Natural killer cell treated with Interleukin-12 subunit alpha and Interleukin-12 subunit beta and Interleukin-15 and Interleukin-18, amount 100 ng/mL, for 72 hours (primary cell): Measurements from ENCODE around the gene PTPN22. TPM values are rescaled to one million over a fixed set of nuclear protein-coding genes. Genes with fewer than 3 reads are reported as not detected.
A peak's percentile ranks its signal among the peaks of the same experiment; 100 is the strongest.

Experiments
- ATAC-seq, 2 donors: fragments of 150-1000 bp; cut with Tn5 transposase in 1 of 2; sonication (Bioruptor Pico), chemical (Tn5 transposase) in 1 of 2; 2 replicates each; pipeline ENCODE4 v1.10.0; 2021
- DNase-seq: peaks from one replicate; pipeline ENCODE4 v3.0.0; 2022; ENCODE audit warnings: low spot score
- H3K27ac Mint-ChIP-seq, 2 donors: 1 replicate in 1 of 2; 2 replicates in 1 of 2; pipeline ENCODE4 v1.8.0; 2022; ENCODE audit warnings: mixed read lengths in 2 of 2, mild to moderate bottlenecking in 1 of 2, moderate library complexity in 1 of 2
- H3K27me3 Mint-ChIP-seq, 2 donors: 1 replicate in 1 of 2; 2 replicates in 1 of 2; pipeline ENCODE4 v1.8.0; 2022; ENCODE audit warnings: mixed read lengths in 2 of 2
- H3K36me3 Mint-ChIP-seq: one replicate; pipeline ENCODE4 v1.8.0; 2022; ENCODE audit warnings: mixed read lengths
- H3K4me1 Mint-ChIP-seq, 2 donors: 1 replicate in 1 of 2; 2 replicates in 1 of 2; pipeline ENCODE4 v1.8.0; 2022; ENCODE audit warnings: low read depth in 2 of 2, mixed read lengths in 2 of 2, mild to moderate bottlenecking in 1 of 2
- H3K4me3 Mint-ChIP-seq: one replicate; pipeline ENCODE4 v1.8.0; 2022; ENCODE audit warnings: mixed read lengths
- H3K9me3 Mint-ChIP-seq: 2 replicates; pipeline ENCODE4 v1.8.0; 2022; ENCODE audit warnings: mixed read lengths
- total RNA-seq, 2 donors: library from RNA; stranded (reverse); gene quantifications; one replicate each; pipeline ENCODE4 v1.2.3, GENCODE V29; 2022

The PTPN22 gene
- total RNA-seq, 2 donors from 2014 or later: 24.6 to 26.0 TPM

GRCh38 chr1:113874012-113874879 is 2.7 kb upstream of the PTPN22 start:
- Mint-ChIP-seq H3K27ac (peak overlapping the region; percentile 84 to 89), H3K36me3 (no peaks in the 10 kb centered on the region), H3K4me1 (peaks cover 63 to 84% of the 10 kb centered on the region in 2 donors), H3K4me3 (peak overlapping the region; percentile 78), H3K27me3 (no peaks in the 10 kb centered on the region), H3K9me3 (no peaks in the 10 kb centered on the region)
- DNase-seq (no peak), ATAC-seq (peak; percentile 61 to 63)

- Mint-ChIP-seq H3K4me1 (peaks cover 69 to 85% of the 10 kb centered on the region in 2 donors), H3K27me3 (no peaks in the 10 kb centered on the region), H3K4me3 (peak overlapping the region; percentile 93), H3K36me3 (no peaks in the 10 kb centered on the region), H3K27ac (peak overlapping the region; percentile 98), H3K9me3 (no peaks in the 10 kb centered on the region)
- DNase-seq: no peak
- peak; percentile 47 to 67 for ATAC-seq
These were observed 865 bp upstream of the PTPN22 start for GRCh38 chr1:113872219-113872935.

- no peaks in the 10 kb centered on the region for H3K36me3 Mint-ChIP-seq
- no peaks in the 10 kb centered on the region for H3K9me3 Mint-ChIP-seq
- H3K4me3 Mint-ChIP-seq: peak overlapping the region; percentile 93
- DNase-seq: no peak
- no peaks in the 10 kb centered on the region for H3K27me3 Mint-ChIP-seq
- peak overlapping the region; percentile 98 for H3K27ac Mint-ChIP-seq
- no peak for ATAC-seq
- H3K4me1 Mint-ChIP-seq: peaks cover 66 to 77% of the 10 kb centered on the region in 2 donors
These were observed 734 bp downstream of the PTPN22 start for GRCh38 chr1:113870778-113871177.

GRCh38 chr1:113868387-113869083 is 3.0 kb downstream of the PTPN22 start:
- ATAC-seq (no peak), DNase-seq (no peak)
- H3K27me3 Mint-ChIP-seq: no peaks in the 10 kb centered on the region
- H3K9me3 Mint-ChIP-seq: no peaks in the 10 kb centered on the region
- peak overlapping the region; percentile 98 for H3K27ac Mint-ChIP-seq
- H3K4me3 Mint-ChIP-seq: peak overlapping the region; percentile 93
- H3K36me3 Mint-ChIP-seq: no peaks in the 10 kb centered on the region
- peaks cover 57 to 62% of the 10 kb centered on the region in 2 donors for H3K4me1 Mint-ChIP-seq

- Mint-ChIP-seq H3K27ac (peak overlapping the region; percentile 29 to 74), H3K36me3 (peaks cover 11% of the 10 kb centered on the region), H3K9me3 (no peaks in the 10 kb centered on the region)
These were observed 9.9 kb downstream of the PTPN22 start for GRCh38 chr1:113861641-113862040.

GRCh38 chr1:113860891-113861290 is 10.6 kb downstream of the PTPN22 start:
- no peaks in the 10 kb centered on the region for H3K27me3 Mint-ChIP-seq
- peaks cover 42 to 56% of the 10 kb centered on the region in 2 donors for H3K4me1 Mint-ChIP-seq
- H3K36me3 Mint-ChIP-seq: peaks cover 11% of the 10 kb centered on the region
- ATAC-seq (no peak), DNase-seq (no peak)
- H3K27ac Mint-ChIP-seq: peak overlapping the region; percentile 29 to 74
- H3K4me3 Mint-ChIP-seq: peak overlapping the region; percentile 58
- no peaks in the 10 kb centered on the region for H3K9me3 Mint-ChIP-seq

More at GRCh38 chr1:113861641-113862040, 9.9 kb downstream of the PTPN22 start:
- DNase-seq: no peak
- Mint-ChIP-seq H3K27me3 (no peaks in the 10 kb centered on the region), H3K4me1 (peaks cover 44 to 56% of the 10 kb centered on the region in 2 donors), H3K4me3 (peak overlapping the region; percentile 15)
- ATAC-seq: no peak

GRCh38 chr1:113859478-113860175 is 11.9 kb downstream of the PTPN22 start:
- H3K9me3 Mint-ChIP-seq: no peaks in the 10 kb centered on the region
- ATAC-seq (peak; percentile 60 to 78), DNase-seq (no peak)
- no peaks in the 10 kb centered on the region for H3K27me3 Mint-ChIP-seq
- peak overlapping the region; percentile 29 to 74 for H3K27ac Mint-ChIP-seq
- peaks cover 36 to 51% of the 10 kb centered on the region in 2 donors for H3K4me1 Mint-ChIP-seq
- peaks cover 14% of the 10 kb centered on the region for H3K36me3 Mint-ChIP-seq
- H3K4me3 Mint-ChIP-seq: peak overlapping the region; percentile 53

GRCh38 chr1:113858982-113859381 is 12.5 kb downstream of the PTPN22 start:
- DNase-seq (no peak), ATAC-seq (no peak)
- peak overlapping the region; percentile 29 to 74 for H3K27ac Mint-ChIP-seq
- H3K4me3 Mint-ChIP-seq: peak overlapping the region; percentile 53
- peaks cover 15% of the 10 kb centered on the region for H3K36me3 Mint-ChIP-seq
- no peaks in the 10 kb centered on the region for H3K27me3 Mint-ChIP-seq
- peaks cover 37 to 53% of the 10 kb centered on the region in 2 donors for H3K4me1 Mint-ChIP-seq
- H3K9me3 Mint-ChIP-seq: no peaks in the 10 kb centered on the region

GRCh38 chr1:113858418-113858817 is 13.1 kb downstream of the PTPN22 start:
- peak overlapping the region; percentile 29 to 74 for H3K27ac Mint-ChIP-seq
- H3K4me1 Mint-ChIP-seq: peaks cover 35 to 52% of the 10 kb centered on the region in 2 donors
- peaks cover 15% of the 10 kb centered on the region for H3K36me3 Mint-ChIP-seq
- H3K4me3 Mint-ChIP-seq: no peak overlapping the region
- no peaks in the 10 kb centered on the region for H3K9me3 Mint-ChIP-seq
- ATAC-seq: no peak
- H3K27me3 Mint-ChIP-seq: no peaks in the 10 kb centered on the region
- DNase-seq: no peak

- no peaks in the 10 kb centered on the region for H3K27me3 Mint-ChIP-seq
- peaks cover 13% of the 10 kb centered on the region for H3K36me3 Mint-ChIP-seq
- no peaks in the 10 kb centered on the region for H3K9me3 Mint-ChIP-seq
- H3K4me3 Mint-ChIP-seq: no peak overlapping the region
- H3K4me1 Mint-ChIP-seq: peaks cover 29 to 46% of the 10 kb centered on the region in 2 donors
- ATAC-seq (no peak), DNase-seq (no peak)
- H3K27ac Mint-ChIP-seq: peak overlapping the region in 1 of 2 donors; percentile 29
These were observed 13.7 kb downstream of the PTPN22 start for GRCh38 chr1:113857776-113858175.

- no peak for DNase-seq
- no peak overlapping the region for H3K4me3 Mint-ChIP-seq
- H3K27ac Mint-ChIP-seq: peak overlapping the region; percentile 15 to 57
- no peaks in the 10 kb centered on the region for H3K9me3 Mint-ChIP-seq
- H3K27me3 Mint-ChIP-seq: no peaks in the 10 kb centered on the region
- peaks cover 20 to 33% of the 10 kb centered on the region in 2 donors for H3K4me1 Mint-ChIP-seq
- peaks cover 10% of the 10 kb centered on the region for H3K36me3 Mint-ChIP-seq
- no peak for ATAC-seq
These were observed 15.1 kb downstream of the PTPN22 start for GRCh38 chr1:113856401-113856790.

- Mint-ChIP-seq H3K4me3 (no peak overlapping the region), H3K27me3 (no peaks in the 10 kb centered on the region), H3K27ac (peak overlapping the region; percentile 15 to 57), H3K9me3 (no peaks in the 10 kb centered on the region), H3K4me1 (peaks cover 18 to 30% of the 10 kb centered on the region in 2 donors), H3K36me3 (peaks cover 11% of the 10 kb centered on the region)
- ATAC-seq (no peak), DNase-seq (no peak)
These were observed 15.7 kb downstream of the PTPN22 start for GRCh38 chr1:113855630-113856400.
